DMS153 treated with DMSO at 0.1 percent for 48 hours (cell line): Measurements from ENCODE around the gene TMEM63B.
"Not testable (repeated sequence)": the region's sequence is repeated elsewhere in the genome, so short reads cannot be mapped to it uniquely, and the experiment has no call there.

Experiments
- DNase-seq: peaks from one replicate; lab custom pipeline; 2025; ENCODE audit not compliant: unreplicated experiment; lab: John Stamatoyannopoulos, UW

Gene TMEM63B

DNA sequence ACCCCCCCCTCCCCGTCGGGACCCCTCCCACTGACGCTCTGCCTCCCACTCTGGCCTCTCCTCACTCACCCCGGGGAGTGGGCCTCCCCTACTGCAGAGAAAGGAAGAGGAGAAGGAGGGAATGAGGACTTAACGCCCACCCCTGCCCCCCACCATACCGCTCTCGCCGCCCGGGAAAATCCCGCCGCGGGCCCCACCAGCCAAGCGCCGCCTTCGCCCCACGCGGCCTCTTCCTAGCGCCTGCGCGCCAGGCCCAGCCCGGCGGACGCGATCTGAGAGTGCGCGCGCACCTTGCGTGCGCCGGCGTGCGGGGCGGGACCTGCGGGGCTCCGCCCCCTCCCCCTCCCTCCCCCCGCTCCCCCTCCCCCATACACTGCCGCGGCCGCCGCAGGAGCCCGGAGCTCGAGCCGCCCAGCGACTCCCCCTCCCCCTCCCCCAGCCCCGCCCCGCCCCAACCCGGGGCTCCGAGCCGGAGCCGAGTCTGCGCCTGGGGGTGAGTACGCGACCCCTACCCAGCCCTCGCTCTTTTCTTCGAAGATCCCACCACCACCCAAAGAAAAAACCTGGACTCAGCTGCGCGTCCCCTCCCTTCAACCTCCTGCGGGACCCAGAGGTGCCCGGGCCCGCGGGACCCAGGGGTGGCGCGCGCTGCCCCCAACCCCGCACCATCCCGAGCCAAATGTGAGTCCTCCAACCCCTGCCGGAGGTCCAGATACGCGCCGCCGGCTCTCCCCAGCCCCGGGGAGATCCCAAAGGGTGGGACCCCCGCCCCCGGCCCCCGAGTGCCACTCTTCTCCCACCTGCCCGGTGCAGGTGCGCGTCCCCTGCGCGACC, at the start of gene TMEM63B, which contains the start of gene MRPL14:
TMEM63B (plus strand) TSS at position 369 of the 834 bp plus-strand sequence. CDS start 7,031 bp downstream, outside the sequence.
MRPL14 (minus strand) TSS at position 267 of the 834 bp plus-strand sequence. CDS start 10,841 bp downstream, outside the sequence.
- peak; percentile 52 for DNase-seq

DNA sequence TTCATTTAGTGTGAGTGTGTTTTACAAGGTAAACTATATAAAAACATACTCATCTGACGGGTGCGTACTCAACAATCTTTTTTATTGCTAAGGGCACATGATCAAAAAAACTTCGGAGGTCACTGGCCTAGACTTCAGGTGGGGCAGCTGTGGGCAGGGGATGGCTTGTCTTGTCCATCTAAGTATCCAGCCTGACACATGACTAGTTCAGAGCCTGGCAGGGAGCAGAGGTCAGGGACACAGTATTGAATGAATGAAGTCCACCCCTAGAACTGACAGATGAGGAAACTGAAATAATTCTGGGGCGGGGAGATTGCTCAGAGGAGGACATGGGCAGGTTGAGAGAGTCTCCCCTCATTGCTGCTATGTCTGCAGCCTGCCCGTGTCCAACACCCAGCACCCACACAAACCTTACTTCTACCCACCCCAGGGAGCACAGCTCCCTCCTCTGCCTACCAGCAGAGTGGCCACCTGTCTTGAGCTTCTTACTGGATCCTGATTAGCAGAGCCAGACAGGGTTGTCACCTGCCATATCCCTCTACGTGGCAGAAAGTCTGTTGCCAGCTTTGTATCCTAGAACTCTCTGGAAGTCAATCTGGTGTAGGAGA, 49.0 kb upstream of the TMEM63B start:
- DNase-seq, result no peak

DNA sequence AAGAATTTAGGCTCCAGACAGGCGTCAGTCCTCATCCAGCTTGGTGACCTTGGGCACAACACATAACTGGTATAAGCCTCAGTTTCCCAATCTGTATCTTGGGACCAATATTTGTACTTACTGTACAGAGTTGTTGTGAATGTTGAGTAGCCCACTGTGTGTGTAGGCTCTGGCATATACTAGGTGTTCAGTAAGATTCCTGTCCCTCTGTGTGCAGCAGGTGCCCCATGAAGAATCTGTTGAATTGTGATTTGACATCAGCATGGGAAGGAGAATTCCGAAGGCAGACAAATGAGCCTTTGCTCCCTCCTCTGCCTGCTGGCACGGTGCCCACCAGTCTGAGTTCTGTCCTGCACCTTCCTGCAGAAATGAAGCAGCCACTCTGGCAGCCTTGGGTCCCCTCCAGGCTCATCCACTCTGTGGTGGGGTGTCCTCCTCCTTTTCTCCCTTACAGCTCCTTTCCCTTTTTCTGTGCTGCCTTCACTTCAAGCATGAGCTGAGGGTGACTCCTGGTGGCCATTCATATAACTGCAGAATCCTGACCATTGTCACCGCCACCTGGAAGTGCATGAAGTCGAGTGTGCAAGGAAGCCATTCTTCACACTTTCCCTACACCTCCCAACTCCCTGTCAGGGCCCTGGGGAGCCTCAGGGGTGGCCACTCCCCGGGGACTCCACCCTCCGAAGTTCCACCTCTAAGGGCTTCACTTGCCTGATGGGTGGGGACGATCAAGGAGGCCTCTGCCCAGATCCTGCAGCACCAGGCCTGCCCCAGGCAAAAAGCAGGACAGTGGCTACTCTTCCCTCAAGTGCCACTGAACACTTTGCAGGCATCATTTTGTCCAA, 48.3 kb upstream of the TMEM63B start:
- DNase-seq, result no peak

DNA sequence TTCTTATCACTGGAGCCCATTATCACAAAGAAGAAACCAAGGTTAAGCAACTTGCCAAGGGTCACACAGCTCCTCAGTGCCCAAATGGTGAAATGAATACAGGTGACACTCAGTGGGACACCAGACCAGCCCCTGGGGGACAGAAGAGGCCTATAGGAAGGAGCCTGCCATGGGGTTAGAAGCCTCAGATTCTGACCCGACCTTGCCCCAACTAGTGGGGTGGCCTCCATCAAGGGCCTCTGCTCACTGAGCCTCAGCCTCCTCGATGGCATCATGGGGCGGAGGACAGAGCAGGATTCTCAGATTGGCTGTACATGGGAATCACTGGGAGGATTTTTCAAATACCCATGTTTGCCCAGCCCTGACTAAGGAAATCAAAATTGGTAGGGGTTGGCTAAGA, 47.7 kb upstream of the TMEM63B start:
- DNase-seq, result no peak

DNA sequence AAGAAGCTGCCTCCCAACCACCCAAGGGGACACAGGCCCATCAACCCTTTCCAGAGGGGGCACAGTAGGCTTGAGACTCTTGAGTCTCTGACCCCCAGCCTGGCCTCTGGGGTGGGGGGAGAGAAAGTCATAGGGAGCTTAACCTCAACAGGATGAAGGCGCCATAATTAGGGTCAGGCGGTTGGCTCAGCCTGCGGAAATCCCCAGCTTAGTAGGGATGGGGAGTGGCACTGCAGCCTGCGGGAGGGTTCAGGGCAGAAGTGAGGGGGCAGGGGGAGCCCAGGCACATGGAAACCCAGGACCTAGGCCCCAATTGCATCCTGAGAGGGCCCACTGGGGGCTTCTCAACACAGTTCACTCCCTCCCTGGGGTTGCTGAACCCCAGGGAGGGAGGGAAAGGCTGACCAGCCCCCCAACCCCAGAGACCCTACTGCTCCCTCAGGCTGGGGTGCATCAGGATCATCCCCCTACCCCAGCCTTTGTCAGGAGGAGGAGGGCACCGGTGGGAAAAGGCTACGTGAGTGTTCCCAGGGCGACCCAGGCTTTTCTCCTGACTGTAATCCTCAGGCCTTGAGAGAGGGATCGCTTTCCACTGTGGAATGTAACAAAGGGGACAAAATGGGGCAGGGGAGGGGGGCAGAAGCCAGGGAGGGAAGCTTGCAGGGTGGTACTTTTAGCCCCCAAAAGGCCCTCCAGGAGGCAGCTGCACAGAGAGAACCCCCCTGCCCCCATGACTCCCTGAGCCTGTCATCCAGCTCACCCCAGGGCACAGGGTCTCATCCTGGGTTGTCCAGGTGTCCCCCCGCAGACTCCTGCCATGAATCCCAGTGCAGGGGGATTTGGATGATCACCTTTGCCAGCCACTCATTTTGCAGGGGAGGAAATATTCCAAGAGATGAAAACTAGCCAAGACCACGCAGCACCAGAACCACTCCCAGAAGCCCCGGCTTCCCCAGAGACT, 46.5 kb upstream of the TMEM63B start:
- DNase-seq, result no peak

DNA sequence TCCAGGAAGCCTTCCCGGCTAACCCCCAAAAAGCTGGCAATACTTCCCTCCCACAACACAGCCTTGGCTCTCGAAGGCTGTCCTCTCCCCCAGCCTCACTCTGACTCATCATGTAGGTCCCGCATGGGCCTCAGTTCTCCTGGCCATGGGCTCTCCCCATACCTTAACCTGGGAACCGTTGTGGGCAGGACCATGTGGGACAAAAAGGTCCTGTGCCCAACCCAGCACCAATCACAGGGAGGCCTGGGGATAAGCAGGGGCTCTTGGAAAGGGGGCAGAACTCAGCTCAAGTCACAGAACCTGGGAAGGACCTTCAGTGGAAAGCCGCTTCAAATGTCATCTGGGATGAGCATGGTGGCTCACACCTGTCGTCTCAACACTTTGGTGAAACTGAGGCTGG, 45.6 kb upstream of the TMEM63B start:
- DNase-seq, result no peak

DNA sequence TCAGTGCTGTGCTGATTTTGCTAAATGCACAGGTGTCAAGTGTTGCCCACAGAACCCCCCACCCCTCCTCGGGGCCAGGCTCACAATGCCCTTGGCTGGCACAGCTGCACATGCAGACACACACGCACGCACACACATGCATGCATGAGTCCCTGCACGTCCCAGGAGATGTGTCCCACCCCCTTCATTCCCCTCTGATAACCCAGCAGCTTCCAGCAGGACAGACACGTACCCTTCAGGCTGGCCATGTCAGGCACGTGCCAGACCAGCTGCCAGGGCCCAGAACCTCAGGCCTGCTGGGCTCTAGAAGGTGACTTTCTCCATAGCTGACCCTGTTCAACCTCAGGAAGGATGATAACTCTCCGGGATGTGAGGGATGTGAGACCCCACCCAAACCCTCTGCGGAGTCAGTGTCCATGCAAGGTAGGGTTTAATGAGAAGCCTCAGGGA, 44.5 kb upstream of the TMEM63B start:
- DNase-seq, result no peak

DNA sequence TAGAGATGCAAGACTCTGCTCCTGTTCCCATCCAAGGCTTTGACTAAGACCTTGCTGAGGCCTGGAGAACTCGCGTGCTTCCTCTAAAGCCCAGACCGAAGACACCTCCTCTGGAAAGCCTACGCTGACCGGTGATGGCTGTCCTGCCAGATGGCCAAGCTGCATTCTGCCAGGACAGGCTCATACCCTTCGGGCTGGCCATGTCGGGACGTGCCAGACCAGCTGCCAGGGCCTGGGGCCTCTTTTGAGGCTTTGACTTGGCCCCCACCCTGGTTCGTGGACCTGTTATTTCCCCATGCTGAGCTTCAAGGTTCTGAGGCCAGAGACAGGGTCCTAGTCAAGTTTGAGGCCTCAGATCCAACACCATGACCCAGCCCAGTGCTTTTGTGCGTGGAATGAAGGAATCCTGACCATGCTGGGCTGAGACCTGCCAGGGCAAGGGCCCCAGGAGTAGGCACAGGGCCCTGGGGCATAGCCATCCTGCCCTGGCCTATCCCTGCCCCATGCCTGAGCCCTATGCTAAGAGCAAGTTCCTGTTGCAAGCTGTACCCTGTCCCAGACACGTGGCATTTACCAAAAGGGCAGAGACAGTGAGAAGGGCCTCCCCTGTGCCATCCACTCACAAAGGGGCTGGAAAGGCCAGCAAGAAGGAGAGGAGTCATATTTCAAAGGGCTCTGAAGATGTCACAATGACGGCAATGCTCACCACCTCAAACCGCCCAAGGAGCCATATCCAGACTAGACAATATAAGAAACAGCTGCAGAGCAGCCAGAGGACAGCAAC, 42.9 kb upstream of the TMEM63B start:
- no peak for DNase-seq

DNA sequence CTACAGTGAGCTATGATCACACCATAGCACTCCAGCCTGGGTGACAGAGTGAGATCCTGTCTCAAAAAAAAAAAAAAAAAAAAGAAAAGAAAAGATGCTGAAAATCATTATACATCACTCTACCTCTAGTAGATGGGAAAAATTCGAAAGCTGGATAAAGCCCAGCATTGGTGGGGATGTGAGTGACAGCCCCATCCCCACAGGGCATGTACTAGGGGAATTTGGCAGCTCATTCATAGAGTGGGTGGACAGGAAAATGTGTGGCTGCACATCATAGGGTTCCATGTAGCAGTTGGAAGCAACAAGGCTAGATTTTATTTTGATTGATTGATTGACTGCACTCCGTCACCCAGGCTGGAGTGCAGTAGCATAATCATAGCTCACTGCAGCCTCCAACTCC, 42.1 kb upstream of the TMEM63B start:
- no peak for DNase-seq

DNA sequence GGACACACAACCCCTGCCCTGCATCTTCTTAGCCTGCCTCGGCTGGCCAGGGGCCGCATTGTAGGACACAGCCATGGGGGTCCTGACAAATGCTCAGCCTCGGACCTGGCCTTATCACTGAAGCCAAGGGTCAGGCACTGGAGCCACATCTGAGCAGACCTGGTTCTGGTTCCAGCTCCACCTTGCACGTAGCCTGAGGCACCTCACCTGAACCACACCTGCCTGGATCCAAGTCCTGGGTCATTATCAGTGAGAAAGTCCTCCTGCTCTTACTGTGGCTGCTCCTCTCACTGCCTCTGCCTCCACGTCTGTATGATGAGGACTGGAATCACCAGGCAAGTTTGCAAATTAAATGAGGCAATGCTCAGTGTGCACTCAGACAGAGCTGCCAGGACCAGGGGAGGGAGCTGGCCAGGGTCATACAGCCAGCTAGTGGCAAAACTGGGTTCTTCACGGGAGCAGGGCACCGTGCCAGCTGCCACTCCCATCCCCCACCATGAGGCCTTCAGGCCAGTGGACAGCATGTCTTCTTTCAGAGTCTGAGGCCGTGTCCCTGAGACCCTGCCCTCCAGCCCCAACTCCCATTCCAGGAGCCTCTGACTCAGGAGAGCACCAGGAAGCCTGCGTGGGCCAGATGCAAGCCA, 40.3 kb upstream of the TMEM63B start:
- DNase-seq, result no peak

DNA sequence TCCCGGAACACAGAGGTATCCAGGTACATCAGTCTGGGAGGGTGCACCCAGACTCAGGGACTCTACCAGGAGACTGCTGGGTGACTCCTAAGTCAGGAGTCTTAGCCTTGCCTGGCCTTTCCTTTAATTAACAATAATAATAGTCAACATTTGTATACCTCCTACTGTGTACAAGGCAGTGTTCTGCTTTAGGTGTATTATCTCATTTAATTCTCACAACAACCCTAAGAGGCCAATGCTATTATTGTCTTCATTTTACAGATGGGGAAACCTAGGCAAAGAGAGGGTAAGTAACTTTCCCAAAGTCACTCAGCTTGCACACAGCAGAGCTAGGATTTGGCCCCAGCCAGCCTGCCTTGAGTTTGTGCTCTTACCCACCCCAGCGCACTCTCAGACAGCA, 39.7 kb upstream of the TMEM63B start:
- DNase-seq, result no peak

DNA sequence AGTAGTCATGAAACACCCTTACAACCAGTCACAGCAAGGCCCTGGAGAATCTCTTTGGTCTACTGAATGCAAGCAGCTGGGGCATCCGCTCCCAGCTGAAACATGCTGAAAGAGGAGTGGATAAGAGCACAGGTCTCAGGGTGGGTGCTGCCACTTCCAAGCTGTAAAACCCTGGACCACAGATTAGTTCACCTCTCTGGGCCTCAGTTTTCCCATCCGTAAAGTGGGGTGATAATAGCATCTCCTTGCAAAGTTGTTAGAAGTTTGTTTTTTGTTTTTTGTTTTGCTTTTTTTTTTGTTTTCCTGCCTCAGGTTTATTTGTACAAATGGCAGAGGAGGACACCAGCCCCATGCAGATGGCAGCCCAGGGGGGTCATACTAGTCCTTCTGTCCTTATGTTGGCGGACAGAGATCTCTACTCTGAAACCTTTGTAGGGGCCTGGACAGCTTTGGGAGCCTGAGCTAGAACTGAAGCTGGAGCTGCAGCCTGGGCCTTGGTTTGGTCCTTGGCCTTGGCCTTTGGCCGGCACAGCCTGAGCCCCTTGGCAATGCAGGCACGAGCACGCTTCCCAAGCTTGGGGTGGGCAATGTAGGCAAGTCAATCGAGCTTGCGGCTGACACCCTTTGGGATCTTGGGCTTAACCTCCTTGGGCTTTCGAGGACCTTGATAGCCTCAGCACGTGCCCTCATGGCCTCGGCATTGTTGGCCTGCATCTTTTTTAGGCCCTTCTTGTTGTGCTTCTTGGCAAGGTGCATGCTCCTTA, 38.3 kb upstream of the TMEM63B start:
- no peak for DNase-seq

DNA sequence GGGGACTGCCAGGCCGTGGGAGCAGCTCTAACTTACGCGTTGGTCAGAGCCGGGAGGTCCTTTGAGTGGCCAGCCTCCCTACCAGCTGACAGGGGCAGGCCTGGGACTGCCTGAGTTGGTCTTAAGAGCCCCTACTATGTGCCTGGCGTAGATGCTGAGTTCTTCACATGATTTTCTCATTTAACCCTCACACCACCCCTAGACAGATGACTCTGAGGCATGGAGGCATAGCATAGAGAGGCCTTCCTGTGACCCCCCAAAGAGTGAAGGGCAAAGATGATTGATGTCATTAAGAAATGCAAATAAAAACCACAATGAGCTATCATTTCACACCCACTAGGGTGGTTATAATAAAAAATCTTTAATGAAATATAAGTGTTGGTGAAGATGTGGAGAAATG, 36.9 kb upstream of the TMEM63B start:
- no peak for DNase-seq

DNA sequence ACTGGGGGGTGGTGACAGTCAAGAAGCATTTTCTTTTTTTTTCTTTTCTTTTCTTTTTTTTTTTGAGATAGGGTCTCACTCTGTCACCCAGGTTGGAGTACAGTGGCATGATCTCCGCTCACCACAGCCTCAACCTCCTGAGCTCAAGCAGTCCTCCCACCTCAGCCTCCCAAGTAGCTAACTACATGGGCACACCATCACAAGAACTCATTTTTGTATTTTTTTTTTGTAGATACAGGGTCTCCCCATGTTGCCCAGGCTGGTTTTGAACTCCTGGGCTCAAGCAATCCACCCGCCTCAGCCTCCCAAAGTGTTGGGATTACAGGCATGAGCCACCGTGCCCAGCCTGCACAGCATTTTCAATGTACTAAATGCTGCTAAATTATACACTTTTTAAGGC, 36.0 kb upstream of the TMEM63B start:
- DNase-seq, result not testable (repeated sequence)

DNA sequence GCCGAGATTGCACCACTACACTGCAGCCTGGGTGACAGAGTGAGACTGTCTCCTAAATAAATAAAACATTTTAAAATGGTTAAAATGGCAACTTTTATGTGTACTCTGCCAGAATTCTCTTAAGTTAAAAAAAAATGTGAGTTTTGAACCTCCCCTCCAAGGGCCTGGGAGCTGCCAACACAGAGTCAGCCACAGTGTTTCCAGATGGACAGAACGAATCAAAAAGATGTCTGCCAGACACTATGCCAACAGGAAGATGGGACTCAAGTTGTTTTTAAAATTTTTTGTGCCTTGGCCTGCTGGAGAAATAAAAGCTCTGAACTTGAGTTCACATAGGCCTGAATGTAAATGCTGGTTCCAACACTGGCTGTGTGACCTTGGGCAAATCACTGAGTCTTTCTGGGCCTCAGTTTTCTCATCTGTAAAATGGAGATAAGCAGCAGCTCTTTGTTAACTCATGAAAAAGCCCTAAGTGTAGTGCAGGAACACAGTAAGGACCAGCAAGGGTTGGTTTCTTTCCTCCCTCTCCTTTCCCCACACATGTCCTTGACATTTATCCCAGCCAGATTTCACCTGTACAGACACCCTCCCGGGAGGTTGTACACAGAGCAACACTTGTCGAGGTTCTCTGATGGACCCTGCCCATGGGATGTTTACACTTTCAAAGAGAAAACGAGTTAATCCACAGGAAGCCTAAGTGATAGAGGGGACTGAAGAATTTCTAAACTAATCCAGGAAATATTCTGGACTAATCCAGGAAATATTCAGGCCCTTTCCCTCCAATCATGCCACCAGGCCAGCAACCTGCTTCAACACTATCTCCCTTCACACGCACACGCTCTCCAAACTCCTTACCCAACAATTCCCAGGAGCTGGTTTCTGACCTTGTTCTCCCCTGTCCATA, 35.1 kb upstream of the TMEM63B start:
- no peak for DNase-seq

DNA sequence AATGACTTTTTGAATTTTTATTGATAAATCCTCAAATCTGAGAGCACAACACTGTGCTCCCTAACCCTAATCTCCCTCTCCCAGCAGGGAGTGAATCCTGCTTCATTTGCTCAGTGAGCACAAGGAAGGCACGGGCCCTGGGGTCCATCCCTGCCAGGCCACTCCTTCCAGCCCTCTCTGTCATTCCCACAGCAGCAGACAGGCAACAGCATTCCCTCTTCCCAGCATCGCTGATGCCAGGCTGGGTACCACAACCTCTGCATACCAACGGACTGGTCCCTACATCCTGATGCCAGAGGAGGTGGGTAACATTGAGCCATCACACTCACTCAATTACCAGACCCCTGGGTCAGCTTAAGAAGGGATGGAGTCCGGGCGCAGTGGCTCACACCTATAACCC, 34.3 kb upstream of the TMEM63B start:
- DNase-seq, result no peak

DNA sequence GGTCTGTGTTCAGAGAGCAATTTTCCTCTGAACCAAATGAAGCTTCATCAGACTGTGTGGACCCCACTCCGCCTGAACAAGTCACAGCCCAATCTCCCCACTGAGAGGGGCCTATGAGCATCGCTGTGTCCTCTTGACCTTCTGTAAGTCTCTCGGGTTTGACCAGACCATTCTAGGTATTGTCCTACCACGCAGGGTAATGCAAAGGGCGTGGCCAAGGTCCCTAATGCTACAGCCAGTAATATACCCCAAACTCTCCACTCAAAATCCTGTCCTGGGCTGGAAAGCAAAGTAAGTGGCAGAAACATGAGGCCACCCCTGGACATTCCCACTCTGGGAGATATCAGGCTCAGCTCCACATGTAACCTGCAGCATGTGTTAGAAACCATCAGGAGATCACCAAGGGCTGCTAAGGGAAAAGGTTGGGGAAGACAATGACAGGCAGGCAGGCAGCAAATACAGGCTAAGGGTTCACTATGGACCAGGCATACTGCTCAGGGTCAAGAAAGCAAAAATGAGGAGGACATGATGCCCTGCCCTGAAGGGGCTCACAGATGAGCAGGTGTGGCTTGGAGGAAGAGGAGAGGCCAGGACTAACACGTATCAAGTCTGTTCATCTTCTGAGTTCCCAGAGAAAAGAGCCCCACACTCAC, 33.5 kb upstream of the TMEM63B start:
- no peak for DNase-seq
